Measurements from ENCODE around the gene PEX5.

GRCh38 chr12:7189398-7190267 is at the start of gene PEX5:
- TF ChIP-seq, protein P1, sequence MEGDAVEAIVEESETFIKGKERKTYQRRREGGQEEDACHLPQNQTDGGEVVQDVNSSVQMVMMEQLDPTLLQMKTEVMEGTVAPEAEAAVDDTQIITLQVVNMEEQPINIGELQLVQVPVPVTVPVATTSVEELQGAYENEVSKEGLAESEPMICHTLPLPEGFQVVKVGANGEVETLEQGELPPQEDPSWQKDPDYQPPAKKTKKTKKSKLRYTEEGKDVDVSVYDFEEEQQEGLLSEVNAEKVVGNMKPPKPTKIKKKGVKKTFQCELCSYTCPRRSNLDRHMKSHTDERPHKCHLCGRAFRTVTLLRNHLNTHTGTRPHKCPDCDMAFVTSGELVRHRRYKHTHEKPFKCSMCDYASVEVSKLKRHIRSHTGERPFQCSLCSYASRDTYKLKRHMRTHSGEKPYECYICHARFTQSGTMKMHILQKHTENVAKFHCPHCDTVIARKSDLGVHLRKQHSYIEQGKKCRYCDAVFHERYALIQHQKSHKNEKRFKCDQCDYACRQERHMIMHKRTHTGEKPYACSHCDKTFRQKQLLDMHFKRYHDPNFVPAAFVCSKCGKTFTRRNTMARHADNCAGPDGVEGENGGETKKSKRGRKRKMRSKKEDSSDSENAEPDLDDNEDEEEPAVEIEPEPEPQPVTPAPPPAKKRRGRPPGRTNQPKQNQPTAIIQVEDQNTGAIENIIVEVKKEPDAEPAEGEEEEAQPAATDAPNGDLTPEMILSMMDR (IDR thresholded peaks at IDR 0.05), result no peak
- TF ChIP-seq EP300 (IDR thresholded peaks at IDR 0.05) (peak in 1 of 2 donors; percentile 77), POLR2A (IDR thresholded peaks at IDR 0.05) (peak in 1 of 2 donors; percentile 61)
